GM21737 (cell line): ENCODE measurements around the gene ADAM19.
"Not testable (repeated sequence)": the region's sequence is repeated elsewhere in the genome, so short reads cannot be mapped to it uniquely, and the experiment has no call there.

Source experiments
- ATAC-seq: cut with Tn5 transposase; IDR thresholded peaks from one replicate; pipeline ENCODE4 v1.9.1; 2021; ENCODE audit warnings: mild to moderate bottlenecking, moderate library complexity; ENCODE audit not compliant: unreplicated experiment

Gene ADAM19

DNA sequence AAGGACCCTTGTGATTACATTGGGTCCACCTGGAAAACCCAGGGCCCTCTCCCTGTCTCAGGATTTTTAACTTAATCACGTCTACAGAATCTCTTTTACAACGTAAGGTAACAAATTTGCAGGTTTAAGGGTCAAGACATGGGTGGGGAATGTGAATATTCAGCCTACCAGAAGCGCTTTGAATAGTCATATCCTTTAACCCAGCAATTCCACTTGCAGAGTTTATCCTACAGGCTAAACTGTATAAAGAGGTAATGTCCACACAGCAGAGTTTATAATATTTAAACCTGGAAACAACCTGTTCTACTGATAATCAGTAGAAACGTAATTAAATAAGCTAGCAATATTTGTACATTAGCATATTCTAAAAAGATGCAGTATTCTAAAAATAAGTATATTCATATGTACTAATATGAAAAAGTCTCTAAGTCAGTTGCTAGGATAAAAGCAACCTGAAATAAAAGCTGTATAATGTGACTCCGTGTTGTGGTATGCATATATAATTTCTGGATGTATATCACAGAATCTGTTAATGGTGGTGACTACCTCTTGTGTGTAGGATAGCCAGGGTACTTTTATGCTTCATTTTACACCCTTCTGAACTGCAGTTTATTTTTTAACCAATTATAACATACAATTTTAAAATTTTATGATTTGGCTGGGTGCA is 129.7 kb downstream of the ADAM19 start:
- ATAC-seq: no peak

DNA sequence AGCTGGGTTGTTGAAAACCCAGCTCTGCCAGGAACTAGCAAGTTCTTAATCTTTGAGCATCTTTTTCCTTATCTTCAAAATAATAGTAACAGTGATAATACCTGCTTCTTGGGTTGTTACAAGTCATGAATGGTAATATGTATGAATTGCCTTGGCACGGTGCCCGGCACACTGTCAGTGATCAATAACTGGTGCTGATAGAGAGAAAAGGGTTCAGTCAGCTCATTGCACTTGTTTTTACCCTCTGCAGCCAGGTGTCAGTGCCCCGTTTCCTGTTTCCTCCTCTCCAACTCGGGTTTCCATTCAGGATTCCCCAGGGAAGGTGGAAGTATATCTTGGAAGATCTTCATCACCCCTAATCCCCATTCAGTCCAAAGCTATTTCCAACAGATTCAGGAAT is 131.4 kb downstream of the ADAM19 start:
- ATAC-seq: no peak

DNA sequence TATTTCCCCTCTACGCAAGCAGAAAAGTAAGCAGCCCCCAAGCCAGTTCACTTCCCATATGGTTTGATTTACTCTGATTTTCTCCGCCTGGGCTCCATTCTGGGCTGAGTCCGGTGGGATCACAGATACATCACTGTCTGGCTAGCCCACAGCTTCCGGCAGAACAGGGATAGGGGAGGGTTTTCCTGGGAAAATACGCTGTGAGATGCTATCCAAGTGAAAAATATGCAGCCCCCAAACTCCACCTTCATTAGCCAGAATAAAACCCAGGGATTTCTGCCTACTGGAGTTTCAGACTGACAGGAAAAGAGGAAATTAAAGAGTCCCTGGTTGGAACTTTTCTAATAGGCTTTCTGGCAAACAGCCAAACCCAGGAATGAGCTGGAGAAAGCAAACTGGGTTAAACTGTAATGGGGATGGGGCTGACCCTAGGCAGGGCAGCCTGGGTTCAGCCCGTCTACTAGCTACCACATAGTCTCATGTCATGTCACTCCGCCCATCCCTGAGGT is 132.5 kb downstream of the ADAM19 start:
- ATAC-seq: no peak

DNA sequence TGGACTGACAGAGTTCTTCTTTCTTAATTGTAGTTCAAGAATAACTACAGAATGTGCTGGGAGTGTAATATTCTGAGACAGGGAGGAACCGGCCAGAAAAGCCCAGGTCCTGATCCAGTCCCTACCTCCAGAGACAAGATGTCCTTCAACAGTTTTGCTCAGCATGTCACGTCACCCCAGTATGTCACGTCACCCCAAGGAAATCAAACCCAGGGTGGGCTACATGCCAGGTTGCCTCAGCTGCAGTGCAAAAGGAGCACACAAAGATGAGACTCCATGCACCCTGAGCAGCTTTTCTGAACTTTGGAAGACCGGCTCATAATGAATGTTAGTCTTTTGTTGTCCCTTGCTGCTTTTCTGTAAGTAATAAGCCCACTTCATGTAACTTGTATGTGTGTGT is 141.5 kb downstream of the ADAM19 start:
- ATAC-seq: no peak

DNA sequence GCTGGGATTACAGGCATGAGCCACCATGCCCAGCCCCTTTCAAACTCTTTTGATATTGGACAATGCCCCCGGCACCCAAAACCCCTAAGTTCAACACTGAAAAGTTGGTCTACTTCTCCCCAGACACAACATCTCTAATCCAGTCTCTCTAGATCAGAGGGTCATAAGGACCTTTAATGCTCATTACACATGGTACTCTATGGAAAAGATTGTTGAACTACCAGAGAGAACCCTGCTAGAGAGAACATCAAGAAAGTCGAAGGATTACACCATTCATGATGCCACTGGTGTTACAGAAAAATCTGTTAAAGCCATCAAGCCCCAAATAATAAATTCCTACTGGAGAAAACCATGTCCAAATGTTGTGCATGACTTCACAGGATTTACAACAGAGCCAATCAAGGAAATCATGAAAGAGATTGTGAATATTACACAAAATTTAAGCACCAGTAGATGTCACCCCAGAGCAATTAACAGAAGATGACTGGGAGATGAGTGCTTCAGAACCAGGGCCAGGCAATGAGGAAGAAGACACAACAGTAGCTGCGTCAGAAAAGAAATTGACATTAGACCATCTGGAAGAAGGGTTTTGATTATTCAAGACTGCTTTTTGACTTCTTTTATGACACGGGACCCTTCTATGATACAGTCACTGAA is 143.9 kb downstream of the ADAM19 start:
- no peak for ATAC-seq

DNA sequence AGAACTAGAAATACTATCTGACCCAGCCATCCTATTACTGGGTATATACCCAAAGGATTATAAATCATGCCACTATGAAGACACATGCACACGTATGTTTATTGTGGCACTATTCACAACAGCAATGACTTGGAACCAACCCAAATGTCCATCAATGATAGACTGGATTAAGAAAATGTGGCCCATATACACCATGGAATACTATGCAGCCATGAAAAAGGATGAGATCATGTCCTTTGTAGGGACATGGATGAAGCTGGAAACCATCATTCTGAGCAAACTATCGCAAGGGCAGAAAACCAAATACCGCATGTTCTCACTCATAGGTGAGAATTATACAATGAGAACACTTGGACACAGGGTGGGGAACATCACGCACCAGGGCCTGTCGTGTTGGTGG is 145.7 kb downstream of the ADAM19 start:
- not testable (repeated sequence) for ATAC-seq
